Neural cell (in vitro differentiated cells): Measurements from ENCODE around the gene PAAF1.

Experiments
- EP300 ChIP-seq: fragments of 450-650 bp; conservative IDR thresholded peaks from 2 replicates; pipeline ENCODE4 v1.6.1; 2014; ENCODE audit warnings: antibody characterized with exemption, mild to moderate bottlenecking, moderate library complexity; ENCODE audit not compliant: poor library complexity, severe bottlenecking
- EZH2 ChIP-seq: fragments of 200-600, 300-800 bp; shearing (Covaris generic), sonication (generic); IDR thresholded peaks from 2 replicates; pipeline ENCODE4 v1.6.1; 2014; ENCODE audit warnings: antibody characterized with exemption, low read length, borderline replicate concordance, mild to moderate bottlenecking; ENCODE audit not compliant: insufficient read depth, poor library complexity, severe bottlenecking
- POLR2AphosphoS5 ChIP-seq: IDR thresholded peaks from 2 replicates; pipeline ENCODE4 v1.6.1; 2012
- TAF1 ChIP-seq: IDR thresholded peaks from 2 replicates; pipeline ENCODE4 v1.6.1; 2012; ENCODE audit warnings: low read depth
- TF ChIP-seq, protein P1 (sequence below): fragments of 450-650 bp; IDR thresholded peaks from 2 replicates; pipeline ENCODE4 v1.5.1; 2014; ENCODE audit warnings: antibody characterized with exemption, mild to moderate bottlenecking, moderate library complexity; ENCODE audit not compliant: poor library complexity, severe bottlenecking

DNA sequence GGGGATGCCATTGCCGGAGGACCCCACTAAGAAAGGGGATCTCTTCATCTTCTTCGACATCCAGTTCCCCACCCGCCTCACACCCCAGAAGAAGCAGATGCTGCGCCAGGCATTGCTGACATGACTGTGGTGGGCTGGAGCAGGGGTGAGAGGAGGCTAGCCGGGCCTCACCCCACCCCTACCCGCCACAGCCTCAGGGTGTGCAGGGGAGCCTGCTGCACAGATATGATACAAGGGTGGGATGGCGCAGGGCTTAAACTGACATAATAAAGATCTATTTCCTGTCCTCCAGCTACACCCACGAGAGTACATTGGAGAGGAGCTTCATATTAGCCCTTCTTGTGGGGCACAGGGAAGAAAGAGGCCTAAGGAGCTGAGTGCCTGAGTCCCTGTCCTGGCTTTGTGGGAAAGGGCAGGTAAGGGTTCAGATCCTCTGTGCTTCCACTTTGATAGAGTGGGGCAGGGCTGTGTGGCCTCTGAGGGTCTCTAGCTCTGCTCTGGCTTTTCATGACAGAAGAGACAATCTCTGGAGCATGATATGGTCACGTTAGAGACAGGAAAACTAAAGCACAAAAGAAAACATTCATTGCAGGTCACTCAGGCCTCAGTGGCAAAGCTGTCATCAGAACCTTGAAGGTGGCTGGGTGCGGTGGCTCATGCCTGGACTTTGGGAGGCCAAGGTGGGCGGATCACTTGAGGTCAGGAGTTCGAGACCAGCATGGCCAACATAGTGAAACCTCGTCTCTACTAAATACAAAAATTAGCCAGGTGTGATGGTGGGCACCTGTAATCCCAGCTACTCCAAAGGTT is 93.4 kb downstream of the PAAF1 start:
- TF ChIP-seq, protein P1, sequence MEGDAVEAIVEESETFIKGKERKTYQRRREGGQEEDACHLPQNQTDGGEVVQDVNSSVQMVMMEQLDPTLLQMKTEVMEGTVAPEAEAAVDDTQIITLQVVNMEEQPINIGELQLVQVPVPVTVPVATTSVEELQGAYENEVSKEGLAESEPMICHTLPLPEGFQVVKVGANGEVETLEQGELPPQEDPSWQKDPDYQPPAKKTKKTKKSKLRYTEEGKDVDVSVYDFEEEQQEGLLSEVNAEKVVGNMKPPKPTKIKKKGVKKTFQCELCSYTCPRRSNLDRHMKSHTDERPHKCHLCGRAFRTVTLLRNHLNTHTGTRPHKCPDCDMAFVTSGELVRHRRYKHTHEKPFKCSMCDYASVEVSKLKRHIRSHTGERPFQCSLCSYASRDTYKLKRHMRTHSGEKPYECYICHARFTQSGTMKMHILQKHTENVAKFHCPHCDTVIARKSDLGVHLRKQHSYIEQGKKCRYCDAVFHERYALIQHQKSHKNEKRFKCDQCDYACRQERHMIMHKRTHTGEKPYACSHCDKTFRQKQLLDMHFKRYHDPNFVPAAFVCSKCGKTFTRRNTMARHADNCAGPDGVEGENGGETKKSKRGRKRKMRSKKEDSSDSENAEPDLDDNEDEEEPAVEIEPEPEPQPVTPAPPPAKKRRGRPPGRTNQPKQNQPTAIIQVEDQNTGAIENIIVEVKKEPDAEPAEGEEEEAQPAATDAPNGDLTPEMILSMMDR: no peak
- TF ChIP-seq EP300 (no peak), POLR2AphosphoS5 (no peak), EZH2 (no peak), TAF1 (no peak)
